Measurements from ENCODE around the gene GLCE.

GLCE gene

DNA sequence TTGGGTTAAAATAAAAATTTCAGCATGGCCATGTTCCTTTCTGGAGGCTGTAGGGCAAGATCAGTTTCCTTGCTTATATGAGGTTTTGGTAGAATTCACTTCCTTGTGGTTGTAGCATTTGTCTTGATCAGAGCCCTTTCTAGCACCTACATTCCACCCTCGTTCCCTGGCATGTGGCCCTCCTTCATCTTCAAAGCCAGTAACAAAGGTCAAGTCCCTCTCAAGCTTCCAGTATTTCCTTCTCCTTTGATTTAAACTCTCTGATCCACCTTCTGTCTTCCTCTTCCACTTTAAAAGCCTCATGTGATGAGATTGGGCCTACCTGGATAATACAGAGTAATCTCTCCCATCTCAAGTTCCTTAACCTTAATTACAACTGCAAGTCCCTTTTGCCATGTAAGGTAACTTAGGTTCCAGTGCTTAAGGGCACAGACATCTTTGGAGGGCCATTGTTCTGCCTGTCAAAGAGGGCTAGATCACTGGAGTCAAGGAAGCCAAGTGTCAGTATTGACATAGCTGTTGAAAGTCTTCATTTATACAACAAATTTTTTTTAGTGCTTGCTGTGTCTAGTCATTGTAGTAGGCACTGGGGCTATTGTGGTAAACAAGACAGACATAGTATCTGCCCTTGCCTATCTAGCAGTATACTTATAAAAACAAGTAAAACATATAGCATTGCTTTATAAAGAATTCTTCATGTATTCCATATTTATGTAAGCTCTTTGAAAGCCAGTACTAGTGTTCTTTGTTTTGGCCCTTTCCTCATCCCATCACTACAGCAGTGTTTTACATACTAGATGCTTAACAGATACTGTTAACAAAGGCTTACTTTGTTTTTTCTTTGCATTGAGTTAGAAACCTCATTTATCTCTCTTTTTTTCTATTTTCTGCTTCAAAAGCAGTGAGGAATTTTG lies 40.7 kb downstream of the GLCE start:
- no peak for DNase-seq (ENCODE audit: low read depth in 2 of 3, low spot score in 1 of 3)

DNA sequence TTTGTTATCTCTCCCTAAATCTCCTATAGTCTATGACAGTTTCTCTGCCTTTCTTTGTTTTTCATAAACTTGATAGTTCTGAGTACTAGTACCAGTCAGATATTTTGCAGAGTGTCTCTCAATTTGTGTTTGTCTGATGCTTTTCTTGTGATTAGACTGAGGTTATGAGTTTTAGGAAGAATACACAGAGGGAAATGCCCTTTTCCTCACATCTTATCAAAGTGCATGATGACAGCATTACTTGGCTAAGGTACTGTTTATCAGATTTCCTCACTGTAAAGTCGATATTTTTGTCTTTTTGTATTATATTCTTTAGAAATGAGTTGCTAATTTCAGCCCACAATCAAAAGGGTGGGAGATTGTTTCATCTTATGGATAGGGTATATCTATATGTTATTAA lies 45.6 kb downstream of the GLCE start:
- no peak for DNase-seq (ENCODE audit: low read depth in 2 of 3, low spot score in 1 of 3)

DNA sequence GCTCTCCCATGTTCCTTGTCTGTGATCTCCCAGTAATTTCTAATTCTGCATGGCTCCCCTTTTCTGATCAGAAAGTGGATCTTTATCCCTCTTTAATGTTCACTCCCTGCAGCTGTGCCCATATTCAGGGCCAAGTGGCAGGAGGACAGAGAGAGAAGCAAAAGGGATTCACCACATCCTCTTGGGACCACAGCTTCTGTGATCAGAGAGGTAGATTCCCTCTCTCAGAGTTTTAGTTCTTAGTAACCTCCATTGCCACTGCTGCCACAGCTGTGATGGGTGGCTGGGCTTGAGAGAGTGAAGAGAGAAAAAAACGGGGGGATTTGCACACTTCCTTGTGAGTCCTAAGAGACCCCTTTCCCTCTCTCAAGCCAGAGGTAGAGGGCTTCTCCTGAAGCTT lies 49.2 kb downstream of the GLCE start:
- no peak for DNase-seq (ENCODE audit: low read depth in 2 of 3, low spot score in 1 of 3)

DNA sequence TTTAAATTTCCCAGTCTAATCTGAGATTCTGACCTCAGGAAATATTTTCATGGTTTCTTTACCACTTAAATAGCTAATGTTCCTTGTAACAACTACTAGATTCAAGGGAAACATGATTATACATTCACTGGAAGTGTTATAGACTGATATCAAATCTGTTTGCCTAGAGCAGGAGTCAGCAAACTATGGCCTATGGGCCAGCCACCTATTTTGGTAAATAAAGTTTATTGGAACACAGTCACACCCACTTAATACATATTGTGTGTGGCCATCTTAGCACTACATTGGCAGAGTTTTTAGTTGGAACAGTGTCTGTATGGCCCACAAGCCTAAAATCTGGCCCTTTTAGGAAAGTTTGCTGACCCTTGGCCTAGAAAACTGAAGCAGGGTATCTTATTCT lies 50.1 kb downstream of the GLCE start:
- no peak for DNase-seq (ENCODE audit: low read depth in 2 of 3, low spot score in 1 of 3)

DNA sequence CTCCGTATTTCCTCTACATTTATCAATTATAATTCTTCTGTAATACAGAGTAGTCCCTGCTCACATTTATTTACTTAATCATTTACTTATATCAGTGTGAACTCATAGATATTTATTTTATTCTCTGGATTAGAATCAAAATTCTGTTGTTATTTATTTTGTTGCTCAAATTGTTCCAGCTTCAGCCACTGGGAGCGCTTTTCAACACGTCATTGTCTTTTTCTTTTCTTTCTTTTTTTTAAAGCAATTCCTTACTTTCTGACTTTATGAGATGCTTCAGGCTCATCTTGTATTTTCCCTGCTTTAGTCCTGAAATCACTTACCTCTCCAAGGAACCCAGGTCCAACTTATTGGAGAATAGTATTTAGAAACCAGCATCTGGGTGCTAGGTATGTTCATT lies 53.4 kb downstream of the GLCE start:
- no peak for DNase-seq (ENCODE audit: low read depth in 2 of 3, low spot score in 1 of 3)

DNA sequence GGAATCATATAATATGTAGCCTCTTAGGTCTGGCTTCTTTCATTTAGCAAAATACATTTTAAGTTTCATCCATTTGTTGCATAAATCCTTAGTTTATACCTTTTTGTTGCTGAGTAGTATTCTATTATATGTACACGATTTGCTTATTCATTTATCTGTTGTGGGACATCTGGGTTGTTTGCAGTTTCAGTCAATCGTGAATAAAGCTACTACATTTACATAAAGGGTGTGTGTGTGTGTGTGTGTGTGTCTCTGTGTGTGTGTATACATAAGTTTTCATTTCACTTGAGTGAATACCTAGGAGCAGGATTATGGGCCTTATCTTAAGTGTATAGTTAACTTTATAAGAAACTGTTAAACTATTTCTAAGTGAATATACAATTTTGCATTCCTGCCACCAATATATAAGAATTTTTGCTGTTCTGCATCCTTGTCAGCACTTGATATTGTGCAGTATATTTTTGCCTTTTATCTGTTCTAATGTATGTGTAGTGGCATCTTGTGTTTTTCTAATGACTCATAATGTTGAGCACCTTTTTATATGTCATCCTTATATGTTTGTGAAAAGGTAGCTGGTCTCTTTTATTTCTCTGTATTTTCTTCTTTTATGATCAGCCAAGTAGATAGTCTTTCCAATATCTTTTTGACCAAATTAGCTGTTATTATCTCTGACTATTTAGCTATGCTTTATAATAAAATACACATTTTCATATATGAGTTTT lies 55.0 kb downstream of the GLCE start:
- no peak for DNase-seq (ENCODE audit: low read depth in 2 of 3, low spot score in 1 of 3)

DNA sequence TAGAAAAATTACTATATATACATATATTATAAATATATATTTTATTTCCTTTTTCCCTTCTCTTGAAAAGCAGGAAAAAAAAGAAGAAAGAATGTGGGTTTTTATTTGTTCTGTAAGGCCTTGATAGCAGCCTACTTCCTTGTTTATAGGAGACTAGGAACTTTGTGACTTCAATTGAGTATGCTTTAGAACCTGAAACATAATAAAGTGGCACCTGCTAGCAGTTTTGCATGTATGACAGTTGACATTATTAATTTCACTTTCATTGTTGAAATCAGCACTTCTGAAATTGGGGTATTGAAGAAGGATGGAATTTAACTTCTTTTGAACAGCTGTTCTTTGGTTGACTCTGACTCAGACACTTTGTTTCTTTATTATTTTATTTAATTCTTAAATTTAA lies 56.9 kb downstream of the GLCE start:
- DNase-seq (ENCODE audit: low read depth in 2 of 3, low spot score in 1 of 3), result no peak

DNA sequence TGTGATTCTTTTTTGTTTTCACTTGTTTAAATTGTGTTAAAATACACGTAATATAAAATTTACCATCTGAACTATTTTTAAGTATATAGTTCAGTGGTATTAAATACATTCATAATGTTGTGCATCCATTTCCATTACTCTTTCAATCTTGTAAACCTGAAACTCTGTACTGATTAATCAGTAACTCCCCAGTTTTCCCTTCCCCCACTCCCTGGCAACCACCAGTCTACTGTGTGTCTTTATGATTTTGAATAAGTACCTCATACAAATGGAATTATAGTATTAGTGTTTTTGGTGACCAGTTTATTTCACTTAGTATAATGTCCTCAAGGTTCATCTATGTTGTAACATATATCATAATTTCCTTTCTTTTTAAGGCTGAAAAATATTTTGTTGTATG lies 59.3 kb downstream of the GLCE start:
- no peak for DNase-seq (ENCODE audit: low read depth in 2 of 3, low spot score in 1 of 3)

DNA sequence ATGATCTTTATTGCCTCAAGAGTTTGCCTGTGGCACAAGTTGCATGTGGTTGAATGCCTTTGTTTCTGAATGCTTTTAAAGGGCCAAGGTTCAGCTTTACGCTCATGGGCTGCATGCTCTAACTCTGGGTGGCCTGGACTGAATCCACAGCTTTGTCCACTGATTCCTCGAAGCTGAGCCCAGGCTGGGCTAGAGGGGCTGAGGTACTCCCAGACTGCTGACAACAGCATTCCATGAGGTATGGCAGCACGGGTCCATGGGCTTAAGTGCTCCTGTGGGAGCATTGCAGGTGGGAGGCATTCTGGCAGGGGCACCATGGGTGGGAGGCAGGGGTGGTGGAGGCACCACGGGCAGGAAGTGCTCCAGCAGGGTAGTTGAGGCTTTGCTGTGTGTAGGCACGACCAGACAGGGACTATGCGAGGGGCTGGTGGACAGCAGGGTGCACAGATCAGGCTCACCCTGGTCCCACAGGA lies 61.6 kb downstream of the GLCE start:
- no peak for DNase-seq (ENCODE audit: low read depth in 2 of 3, low spot score in 1 of 3)

DNA sequence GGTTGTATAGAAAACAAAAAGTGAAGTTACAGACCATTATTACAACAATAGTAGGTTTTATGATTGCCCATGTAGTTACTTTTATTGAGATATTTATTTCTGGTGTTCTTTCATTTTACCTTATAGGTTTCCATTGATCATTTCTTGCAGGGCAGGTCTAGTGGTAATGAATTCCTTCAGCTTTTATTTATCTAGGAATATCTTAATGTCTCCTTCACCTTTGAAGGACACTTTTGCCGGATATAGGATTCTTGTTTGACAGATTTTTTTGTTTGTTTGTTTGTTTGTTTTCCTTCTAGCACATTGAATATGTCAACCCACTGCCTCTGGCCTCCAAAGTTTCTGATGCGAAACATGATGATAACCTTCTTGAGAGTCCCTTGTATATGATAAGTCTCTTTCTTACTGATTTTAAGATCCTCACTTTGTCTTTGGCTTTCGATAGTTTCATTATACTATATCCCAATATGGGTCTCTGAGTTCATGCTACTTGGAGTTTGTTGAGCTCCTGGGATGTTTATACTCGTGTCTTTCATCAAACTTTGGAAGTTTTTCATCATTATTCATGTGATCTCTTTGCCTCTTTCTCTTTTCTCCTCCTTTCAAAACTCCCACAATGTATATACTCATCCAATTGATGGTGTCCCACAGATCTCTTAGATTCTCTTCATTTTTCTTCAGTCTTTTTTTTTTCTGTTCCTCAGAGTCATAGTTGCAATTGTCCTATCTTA lies 62.8 kb downstream of the GLCE start:
- no peak for DNase-seq (ENCODE audit: low read depth in 2 of 3, low spot score in 1 of 3)

DNA sequence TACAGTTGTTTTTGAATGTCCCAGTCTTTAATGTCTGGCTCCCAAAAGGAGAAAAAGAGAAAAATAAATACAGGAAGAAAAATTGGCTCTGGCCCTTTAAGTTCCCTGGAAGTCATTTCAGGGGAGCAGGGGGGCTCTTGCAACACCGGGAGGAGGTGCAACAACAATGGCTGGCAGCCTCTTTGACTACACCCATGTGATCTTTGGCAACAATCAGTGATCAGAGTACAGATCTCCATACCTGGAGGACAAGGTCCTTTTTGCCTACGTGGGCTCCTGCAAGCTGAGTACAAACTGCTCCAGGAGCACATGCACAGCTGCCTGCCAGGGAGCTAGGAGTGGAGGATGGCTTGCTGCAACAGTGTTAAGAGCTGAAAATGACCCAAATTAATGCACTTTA lies 63.9 kb downstream of the GLCE start:
- DNase-seq (ENCODE audit: low read depth in 2 of 3, low spot score in 1 of 3), result no peak

DNA sequence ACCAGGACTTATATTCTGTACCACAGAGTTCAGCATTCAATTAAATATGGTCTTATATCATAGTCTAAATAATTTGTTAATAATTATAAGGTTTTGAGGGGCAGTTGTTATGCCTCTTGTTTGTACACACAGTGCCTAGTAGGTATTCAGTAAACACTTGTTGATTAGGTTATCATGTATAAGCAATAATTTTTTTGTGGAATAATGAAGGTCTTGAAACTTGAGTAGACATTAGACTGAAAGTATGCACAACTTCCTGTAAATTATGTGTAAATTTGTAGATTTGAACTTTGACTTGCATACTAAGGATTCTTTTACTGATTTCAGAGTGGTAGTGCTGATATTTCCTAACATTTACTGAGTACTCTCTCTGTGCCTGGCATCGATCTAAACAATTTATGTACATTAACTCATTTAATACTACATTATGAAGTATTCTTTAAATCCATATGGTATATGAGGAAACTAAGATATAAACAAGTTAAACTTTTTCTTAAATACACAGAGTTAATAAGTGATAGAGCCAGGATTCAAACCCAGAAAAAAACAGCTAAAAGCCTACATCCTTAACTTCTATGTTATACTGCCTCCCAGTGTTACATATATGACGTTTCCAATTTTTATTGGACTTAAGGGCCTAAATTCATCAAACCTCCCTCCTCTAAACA lies 65.1 kb downstream of the GLCE start:
- no peak for DNase-seq (ENCODE audit: low read depth in 2 of 3, low spot score in 1 of 3)

DNA sequence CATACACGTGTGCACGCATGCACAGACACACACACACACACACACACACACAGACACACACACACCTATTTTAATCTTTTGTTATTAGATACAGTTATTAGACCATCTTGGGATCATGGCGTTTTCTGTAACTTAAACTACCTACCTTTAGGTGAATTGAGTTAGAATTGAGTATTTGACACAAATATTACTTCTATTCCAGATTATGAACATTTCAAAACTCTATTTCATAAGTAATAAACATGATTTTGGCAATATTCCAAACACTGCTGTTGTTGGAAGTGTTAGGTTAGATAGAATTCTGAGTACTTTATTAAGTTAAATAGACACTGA lies 65.6 kb downstream of the GLCE start:
- no peak for DNase-seq (ENCODE audit: low read depth in 2 of 3, low spot score in 1 of 3)

DNA sequence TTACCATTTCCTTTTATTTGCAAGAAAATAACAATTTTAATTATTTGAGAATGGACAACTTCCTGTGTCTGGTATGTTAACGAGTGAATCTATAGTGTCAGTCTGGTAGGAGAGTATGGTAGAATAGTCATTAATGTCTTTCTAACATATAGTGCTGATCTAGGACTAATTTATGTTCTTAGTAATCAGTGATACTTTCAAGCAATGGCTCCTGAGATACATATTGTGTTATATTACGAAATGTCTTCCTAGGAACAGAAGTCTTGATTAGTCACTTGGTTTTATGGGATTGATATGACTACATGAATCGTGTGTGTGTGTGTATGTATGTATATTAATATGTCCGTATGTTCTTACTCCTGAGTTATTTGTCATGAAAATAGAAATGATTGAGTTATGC lies 71.7 kb downstream of the GLCE start:
- DNase-seq (ENCODE audit: low read depth in 2 of 3, low spot score in 1 of 3), result no peak

DNA sequence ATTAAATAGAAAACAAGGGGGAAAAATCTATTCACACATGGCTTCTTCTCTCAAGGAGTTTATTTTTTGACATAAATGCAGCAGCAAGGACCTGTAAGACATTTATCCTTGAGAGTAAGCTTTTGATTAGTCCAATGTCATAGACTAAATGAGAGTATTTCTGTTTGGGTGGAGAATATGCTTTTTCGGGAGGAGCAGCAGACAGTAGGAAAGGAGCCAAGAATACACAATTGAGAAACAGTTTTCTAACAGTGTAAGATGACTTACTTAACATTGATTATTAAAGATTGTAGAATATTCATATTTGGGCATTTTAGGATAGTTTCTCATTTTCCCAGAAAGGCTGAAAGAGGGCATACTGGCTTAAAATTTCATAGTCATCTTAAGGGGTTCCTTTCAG lies 72.3 kb downstream of the GLCE start:
- no peak for DNase-seq (ENCODE audit: low read depth in 2 of 3, low spot score in 1 of 3)

DNA sequence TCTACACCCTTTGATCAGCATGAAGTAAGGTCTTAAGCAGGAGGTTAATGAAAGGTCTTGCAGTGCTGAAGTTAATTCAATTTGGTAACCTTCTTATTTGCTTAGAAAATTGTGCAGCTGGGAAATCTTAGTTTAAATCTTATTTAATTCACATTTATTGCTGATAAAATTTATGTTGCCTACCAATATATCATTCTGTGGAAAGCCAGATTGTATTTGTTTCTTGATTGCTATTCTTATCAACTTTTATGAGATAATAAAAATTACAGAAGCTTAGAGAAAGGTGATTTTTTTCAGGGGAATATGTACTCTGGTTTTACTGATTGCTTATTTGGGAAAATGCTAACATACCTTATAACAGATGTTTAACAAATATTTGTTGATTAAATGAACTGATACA lies 74.2 kb downstream of the GLCE start:
- DNase-seq (ENCODE audit: low read depth in 2 of 3, low spot score in 1 of 3), result no peak

DNA sequence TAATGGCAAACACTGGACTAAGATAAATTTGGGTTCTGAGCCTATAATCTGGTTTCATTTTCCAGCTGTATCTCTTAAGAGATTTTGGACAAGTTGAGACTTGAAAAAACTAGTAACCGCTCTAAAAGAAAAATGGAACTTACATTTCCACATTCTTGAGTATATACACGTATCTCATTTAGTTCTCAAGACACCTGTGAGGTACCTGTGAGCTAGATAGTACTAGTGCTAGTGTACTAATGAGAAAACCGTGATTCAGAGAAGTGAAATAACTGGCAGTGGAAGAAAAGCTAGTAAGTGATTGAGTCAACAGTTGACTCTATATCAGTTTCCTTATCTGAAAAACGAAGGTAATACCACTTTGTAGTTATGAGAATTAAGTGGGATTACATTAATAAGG lies 76.1 kb downstream of the GLCE start:
- no peak for DNase-seq (ENCODE audit: low read depth in 2 of 3, low spot score in 1 of 3)

DNA sequence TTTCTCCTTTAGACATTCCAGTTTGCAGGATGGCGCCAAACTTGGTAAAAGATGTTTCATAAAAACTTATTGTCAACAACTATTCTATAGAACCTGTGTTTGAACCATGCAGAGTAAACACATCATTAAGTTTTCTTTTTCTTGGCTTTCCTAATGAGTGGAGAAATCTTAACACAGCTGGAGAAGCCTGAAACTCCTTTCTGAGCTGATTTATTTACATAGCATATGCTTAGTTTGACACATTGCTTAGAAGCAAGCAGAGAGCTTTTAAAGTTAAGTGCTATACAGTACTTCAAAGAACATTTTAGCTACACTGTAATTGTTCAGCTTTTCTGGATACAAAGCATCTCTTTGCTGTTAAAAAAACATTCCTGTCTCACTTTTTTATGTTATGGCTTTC lies 77.3 kb downstream of the GLCE start:
- DNase-seq (ENCODE audit: low read depth in 2 of 3, low spot score in 1 of 3), result no peak

DNA sequence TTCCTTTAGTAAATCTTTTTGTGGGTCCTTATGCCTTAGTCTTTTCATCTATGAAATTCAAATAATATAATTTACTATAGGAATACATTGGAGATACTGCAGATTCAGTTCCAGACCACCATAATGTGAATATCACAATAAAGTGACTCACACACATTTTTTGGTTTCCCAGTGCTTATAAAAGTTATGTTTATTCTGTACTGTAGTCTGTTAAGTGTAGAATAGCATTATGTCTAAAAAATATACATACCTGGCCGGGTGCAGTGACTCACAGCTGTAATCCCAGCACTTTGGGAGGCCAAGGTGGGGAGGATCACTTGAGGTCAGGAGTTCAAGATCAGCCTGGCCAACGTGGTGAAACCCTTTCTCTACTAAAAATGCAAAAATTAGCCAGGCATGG lies 84.4 kb downstream of the GLCE start:
- DNase-seq (ENCODE audit: low read depth in 2 of 3, low spot score in 1 of 3), result no peak

DNA sequence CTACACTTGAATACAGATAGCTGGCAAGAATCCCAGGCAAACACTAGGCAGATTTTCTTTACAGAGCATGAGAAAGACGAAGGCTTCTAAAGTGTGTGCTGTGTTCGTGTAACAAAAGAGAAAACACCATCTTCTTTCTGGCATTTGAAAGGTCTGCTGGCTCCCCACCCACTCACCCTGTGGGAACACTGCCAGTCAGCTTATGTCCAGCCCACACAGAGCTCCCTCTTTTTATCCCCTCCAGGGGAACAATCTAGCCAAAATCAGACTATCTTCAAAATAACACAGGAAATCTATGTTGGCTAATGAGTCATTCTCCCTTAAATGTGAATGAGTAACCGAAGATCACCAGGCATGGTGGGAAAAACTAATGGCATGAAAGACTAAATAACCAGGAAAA lies 92.7 kb downstream of the GLCE start:
- no peak for DNase-seq (ENCODE audit: low read depth in 2 of 3, low spot score in 1 of 3)

DNA sequence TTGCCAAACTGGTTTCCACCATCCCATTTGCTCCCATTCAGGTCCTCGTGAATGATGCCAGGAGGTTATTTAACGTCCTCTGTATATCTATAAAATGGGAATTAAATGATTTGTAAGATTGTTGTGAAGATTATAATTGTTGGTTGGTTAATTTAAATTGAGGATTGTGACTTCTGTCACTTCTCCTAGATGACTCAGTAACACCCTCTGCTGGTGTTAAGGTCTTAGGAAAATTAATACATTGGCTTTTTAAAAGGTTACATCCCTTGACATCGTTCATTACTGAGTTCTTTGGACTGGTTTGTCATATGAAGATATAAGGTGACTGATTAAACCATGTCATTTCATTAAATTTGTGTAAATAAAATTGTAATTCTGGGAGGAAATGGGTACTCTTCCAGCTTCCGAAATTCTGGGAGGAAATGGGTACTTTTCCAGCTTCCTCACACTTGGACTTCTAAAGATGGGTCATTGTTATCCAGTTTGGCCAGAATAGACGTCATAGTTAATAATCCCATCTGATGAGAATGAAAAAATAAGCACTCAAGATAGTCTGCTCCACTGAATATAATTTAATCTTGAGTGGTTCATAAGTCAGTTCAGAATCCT lies 105.0 kb downstream of the GLCE start:
- peak in 1 of 3 donors; percentile 5 for DNase-seq (ENCODE audit: low read depth in 2 of 3, low spot score in 1 of 3)
